NCI-H1417 (cell line): Measurements from ENCODE around the gene PTCH2.

ENCODE experiments used
- DNase-seq, 3 experiments: peaks; one replicate each; lab custom pipeline; 2025; lab: John Stamatoyannopoulos, UW

PTCH2 gene, protein sequence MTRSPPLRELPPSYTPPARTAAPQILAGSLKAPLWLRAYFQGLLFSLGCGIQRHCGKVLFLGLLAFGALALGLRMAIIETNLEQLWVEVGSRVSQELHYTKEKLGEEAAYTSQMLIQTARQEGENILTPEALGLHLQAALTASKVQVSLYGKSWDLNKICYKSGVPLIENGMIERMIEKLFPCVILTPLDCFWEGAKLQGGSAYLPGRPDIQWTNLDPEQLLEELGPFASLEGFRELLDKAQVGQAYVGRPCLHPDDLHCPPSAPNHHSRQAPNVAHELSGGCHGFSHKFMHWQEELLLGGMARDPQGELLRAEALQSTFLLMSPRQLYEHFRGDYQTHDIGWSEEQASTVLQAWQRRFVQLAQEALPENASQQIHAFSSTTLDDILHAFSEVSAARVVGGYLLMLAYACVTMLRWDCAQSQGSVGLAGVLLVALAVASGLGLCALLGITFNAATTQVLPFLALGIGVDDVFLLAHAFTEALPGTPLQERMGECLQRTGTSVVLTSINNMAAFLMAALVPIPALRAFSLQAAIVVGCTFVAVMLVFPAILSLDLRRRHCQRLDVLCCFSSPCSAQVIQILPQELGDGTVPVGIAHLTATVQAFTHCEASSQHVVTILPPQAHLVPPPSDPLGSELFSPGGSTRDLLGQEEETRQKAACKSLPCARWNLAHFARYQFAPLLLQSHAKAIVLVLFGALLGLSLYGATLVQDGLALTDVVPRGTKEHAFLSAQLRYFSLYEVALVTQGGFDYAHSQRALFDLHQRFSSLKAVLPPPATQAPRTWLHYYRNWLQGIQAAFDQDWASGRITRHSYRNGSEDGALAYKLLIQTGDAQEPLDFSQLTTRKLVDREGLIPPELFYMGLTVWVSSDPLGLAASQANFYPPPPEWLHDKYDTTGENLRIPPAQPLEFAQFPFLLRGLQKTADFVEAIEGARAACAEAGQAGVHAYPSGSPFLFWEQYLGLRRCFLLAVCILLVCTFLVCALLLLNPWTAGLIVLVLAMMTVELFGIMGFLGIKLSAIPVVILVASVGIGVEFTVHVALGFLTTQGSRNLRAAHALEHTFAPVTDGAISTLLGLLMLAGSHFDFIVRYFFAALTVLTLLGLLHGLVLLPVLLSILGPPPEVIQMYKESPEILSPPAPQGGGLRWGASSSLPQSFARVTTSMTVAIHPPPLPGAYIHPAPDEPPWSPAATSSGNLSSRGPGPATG

GRCh38 chr1:44842862-44843655 is at the start of gene PTCH2:
PTCH2 (minus strand) TSS chr1:44843253; CDS start chr1:44842932, 321 bp downstream.
- peak; percentile 63 to 91 (median 88) for DNase-seq

GRCh38 chr1:44890007-44890406 is 47.0 kb upstream of the PTCH2 start:
- DNase-seq, result no peak

DNA sequence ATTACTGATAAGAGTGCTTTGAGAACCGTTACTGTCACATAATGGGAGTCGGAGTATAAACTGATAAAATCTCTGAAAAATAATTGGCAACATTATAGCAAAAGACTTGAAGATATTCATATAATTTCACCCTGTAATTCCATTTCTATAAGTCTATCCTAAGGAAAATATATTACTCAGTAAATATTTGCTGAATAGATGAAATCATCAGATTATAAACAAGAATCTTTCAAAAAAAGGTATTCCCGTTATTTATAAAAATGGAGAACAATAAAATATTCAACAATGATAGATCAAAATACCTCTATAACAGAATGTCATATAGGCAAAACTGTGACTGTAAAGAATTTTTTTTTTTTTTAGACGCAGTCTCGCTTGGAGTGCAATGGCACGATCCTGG is 42.4 kb upstream of the PTCH2 start:
- DNase-seq, result no peak

DNA sequence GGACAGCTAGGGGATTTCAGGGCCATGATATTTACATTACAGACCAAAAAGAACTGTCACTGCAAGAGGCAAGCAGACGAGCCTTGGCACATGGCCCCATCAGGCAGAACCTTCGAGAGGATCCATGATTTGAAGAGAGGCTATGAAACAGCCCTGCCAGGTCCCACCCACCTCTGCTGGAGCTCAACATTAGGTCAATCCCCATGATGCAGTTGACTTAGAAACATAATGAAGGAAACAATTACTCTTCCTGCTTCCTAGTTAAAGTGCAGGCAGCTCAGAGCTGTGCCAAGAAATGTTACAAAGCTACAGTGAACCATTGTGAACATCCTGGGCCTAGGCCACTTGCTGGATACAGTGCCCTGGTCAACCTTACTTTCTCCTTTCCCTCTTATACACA is 41.7 kb upstream of the PTCH2 start:
- DNase-seq, result no peak

GRCh38 chr1:44881011-44881632 is 38.1 kb upstream of the PTCH2 start:
- DNase-seq, result no peak

DNA sequence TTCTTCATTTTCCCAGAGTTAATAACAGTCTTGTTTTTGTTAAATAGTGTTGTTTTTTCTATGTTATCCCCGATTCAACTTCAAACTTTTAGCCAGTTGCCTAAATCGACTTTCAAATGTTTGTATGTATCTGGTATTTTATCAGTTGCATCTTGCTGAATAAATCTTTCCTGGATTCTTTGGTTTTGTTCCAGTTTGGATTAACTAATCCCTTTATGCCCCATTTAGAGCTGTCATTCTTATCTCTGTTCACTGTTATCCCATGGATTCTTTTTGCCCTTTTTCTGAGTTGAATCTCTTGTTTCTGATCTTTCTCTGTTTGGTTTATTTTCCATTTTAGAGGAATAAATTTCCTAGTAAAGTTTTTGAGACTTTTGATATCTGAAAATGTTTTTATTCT is 31.1 kb upstream of the PTCH2 start:
- no peak for DNase-seq

GRCh38 chr1:44870096-44870495 is 27.0 kb upstream of the PTCH2 start:
- DNase-seq, result no peak

GRCh38 chr1:44867801-44868200 is 24.7 kb upstream of the PTCH2 start:
- no peak for DNase-seq

- DNase-seq, result no peak
Measured at GRCh38 chr1:44862829-44863401, 19.9 kb upstream of the PTCH2 start.

- DNase-seq, result no peak
Measured at GRCh38 chr1:44860891-44861425, 17.9 kb upstream of the PTCH2 start.

DNA sequence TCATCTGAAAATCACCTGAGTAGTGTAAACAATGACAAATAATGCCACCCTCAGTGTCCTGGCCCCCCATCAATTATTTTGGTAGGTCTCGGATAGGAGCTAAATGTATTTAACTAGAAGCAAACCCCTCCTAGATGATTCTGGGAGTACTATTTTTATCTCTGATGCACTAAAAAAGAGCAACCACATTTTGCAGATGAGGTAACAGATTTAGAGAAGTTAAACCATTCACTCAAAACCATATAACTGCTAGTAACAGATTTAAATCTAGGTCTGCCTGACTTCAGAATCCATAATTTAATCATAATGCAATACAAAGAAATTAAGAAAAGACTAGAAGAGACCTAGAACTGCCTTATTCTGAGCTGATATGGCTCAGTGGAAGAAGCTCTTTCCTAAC is 17.3 kb upstream of the PTCH2 start:
- DNase-seq, result no peak

DNA sequence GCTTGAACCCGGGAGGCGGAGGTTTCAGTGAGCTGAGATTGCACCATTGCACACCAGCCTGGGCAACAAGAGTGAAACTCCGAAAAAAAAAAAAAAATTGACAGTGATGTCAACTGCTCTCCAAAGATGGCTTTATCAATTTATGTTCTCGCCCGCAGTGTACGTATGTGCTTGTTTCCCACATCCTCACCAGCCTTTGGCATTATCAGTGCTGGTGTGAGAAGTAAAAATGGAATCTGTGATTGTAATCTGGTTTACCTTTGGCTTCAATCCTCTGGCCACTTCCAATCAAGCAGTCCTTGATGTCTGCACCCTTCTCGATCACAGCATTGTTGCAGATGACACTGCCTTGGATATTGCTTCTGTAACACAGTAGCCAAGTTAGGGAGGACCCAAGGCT is 14.4 kb upstream of the PTCH2 start:
- DNase-seq, result no peak

DNA sequence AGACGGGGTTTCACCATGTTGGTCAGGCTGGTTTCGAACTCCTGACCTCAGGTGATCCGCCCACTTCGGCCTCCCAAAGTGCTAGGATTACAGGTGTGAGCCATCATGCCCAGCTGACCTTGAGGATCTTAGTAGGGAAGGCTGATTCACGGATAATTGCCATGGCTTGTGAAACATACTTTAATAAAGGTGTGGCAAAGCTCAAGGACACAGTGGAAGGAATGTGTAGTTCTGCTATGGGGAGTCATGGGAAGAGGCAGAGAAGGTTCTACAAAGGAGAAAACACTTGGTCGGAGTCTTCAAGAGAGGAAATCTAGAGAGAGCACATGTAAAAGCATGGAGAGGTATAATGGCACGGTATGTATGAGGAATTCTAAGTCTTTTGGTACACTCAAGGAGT is 12.7 kb upstream of the PTCH2 start:
- no peak for DNase-seq

- no peak for DNase-seq
Measured at GRCh38 chr1:44854970-44855369, 11.9 kb upstream of the PTCH2 start.

GRCh38 chr1:44853201-44853600 is 10.1 kb upstream of the PTCH2 start:
- no peak for DNase-seq

GRCh38 chr1:44851308-44851707 is 8.3 kb upstream of the PTCH2 start:
- DNase-seq, result no peak

- no peak for DNase-seq
Measured at GRCh38 chr1:44849575-44850132, 6.6 kb upstream of the PTCH2 start.

DNA sequence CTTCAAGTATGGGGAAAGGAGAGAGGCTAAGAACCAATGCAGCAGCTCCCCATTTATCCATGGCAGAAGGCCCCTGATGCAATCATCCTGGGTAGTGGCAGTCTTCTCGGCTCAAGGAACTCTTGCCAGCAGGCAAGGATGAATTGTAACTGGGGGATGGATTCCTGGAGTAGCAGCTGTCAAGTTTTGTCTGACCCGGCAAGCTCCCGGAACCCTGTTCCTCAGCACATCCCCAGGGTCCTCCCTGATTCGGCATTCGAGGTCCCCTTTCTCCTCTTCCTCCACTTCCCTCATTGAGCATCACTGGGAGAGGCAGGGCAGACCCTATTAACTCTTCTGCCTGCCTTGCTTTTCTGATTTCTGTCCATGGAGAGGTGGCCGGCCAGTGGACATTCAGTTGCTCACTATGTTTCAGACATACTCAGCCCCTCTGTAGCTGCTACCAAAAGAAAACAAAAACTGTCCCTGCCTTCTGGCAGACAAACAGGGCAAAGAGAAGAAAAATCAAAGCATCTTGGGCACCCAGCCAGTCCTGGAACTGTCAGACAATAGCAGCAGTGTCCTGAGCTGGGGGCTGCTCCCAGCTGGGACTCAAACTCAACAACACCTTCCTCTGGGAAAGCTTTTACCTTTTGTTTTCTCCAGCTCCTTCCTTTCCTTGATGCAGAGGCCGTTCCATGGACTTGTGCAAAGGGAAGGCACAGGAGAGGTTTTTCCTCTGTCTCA is 5.6 kb upstream of the PTCH2 start:
- no peak for DNase-seq

DNA sequence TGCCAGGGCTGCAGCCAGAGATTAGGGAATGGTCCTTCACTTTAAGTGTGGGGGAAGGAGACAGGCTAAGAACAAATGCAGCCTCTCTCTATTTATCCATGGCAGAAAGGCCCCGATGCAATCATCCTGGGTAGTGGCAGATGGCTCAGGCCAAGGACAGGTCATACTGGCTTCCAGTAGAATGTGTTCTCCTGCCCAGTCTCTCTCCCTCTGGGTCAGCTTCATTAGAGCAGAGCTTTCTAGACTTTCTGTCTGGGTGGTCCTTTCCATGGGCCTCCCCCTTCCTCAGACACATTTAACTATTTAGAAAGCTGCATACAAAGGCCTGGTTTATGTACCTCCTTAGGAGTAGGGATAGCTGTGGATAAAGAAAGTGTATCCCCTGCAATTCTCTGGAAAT is 4.8 kb upstream of the PTCH2 start:
- DNase-seq, result no peak

- no peak for DNase-seq
Measured at GRCh38 chr1:44846985-44847384, 3.9 kb upstream of the PTCH2 start.
